GM19463 (cell line): ENCODE data around the gene CCDC50.

Experiments used
- ATAC-seq: cut with Tn5 transposase; IDR thresholded peaks from one replicate; pipeline ENCODE4 v1.9.1; 2021; ENCODE audit warnings: mild to moderate bottlenecking, moderate library complexity; ENCODE audit not compliant: unreplicated experiment

The CCDC50 gene

DNA sequence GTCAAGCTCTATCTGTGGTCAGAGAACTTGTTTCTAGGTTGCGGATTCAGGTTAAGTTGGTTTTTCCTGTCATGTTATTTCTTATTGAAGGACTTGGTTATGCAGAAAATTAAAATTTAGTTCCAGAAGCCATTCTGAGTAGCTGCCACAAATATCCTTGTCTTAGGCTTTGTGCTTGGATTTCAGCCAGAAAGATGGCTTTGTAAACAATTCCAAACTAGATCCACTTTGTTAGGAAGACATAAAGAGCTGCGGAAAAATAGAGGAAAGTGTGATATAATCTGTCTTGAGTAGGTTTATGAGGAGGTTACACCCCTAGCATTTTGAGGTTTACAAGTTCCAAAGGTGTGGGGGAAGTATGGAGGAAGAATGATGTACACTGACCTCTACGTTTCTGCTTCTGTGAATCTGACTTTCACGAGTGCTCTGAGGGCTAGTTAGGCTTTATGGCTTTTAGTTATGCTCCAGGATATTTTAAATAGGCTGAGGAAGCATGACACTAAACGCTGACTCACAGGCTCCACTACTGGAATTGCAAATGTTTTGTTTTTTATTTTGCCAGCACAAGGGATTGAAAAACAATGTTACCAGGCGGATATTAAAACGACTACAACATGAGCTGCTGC is 47.4 kb downstream of the CCDC50 start:
- no peak for ATAC-seq

DNA sequence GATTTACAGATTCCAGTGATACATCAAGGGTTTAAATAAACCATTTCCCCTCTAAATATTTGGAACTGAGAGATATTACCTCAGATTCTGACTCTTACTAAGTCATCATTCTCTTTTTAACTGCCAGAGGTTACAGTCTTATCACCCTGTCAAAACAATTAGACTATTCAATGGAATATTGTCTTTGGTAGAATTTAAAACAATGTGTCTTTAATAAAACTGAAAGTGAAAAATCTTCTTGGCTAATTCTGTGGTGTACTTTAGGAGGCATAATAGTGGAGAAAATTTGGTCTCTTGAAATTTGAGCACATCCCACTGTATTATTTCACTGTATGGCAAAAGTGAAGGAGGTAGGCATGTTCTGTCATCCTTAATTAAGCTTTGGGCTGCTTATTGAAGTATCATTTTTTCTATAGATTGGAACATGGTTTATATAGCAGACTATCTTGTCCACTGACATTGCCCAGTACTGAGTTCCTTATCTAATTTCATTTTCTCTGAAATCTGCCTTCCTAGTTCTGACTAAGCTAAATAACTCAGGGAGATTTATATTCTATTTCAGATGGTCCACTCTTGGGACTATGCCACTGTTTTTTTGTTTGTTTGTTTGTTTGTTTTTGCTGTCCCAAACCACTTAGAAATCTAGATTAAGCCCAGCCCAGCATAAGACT is 49.1 kb downstream of the CCDC50 start:
- ATAC-seq: peak; percentile 51

DNA sequence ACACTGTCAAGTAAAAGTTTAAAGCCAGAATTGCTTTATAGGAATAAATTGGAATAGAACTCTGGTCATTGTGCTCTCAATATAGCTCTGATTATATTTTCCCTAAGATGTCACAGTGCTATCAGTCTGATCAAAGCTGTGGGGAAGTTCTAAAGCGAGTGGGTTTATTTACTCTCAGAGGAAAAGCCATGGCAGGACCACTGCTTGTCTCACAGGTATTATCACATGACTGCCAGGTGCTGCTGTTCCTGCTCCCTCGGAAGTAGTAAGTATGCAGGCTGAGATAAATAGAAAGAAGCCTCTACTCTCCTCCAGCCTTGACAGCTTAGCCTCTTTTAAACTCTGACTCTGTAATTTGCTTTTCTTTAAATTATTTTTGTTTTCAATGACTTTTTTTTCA is 50.3 kb downstream of the CCDC50 start:
- ATAC-seq: no peak

DNA sequence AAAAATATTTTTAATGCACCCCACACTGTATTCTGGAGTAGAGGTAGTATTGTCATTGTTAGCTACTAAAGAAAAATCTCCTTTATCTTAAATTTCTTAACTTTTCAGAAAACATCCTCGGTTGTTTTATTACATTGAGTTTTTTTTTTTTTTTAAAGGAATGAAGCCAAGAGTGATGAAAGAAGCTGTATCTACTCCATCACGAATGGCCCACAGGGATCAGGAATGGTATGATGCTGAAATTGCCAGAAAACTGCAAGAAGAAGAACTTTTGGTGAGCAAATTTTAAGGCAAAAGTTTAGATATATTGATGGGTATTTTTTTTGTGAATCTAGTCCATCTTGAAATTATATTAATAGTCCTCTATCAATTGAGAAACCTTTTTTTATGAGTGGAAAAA is 50.8 kb downstream of the CCDC50 start:
- no peak for ATAC-seq

DNA sequence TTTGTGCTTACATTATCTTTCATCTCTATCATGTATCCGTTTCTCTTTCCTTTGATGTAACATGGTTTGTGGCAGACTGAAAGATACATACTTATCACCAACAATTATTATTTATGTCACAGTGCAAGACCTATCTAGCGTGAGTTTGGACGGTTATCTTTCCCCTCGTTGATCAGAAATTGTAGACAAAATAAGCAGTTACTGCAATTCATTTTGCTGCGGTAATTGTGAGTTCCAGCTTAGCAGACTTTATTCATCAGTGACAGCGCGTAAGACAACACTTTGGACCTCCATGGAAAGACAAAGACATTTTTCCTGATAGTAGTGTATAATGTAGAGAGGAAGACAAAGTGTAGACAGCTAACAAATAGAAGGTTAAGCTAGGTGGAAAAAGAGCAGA is 52.1 kb downstream of the CCDC50 start:
- ATAC-seq: no peak

DNA sequence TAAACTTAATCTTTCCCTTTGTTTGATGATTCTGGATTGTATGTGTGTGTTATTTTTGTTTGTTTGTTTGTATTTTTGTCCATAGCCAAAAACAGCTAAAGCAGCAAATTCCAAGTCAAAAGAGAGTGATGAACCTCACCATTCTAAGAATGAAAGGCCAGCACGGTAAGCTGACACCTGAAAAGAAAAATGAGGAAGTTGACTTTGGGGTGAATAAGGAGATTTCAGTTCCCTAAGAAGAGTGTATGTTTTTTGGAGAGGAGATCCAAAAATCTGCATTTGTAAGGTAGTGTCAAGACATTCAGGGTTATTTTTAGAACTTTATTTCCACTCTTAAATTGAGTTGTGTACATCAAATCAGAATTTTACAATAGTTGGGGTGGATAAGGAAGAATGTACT is 53.5 kb downstream of the CCDC50 start:
- ATAC-seq: no peak

DNA sequence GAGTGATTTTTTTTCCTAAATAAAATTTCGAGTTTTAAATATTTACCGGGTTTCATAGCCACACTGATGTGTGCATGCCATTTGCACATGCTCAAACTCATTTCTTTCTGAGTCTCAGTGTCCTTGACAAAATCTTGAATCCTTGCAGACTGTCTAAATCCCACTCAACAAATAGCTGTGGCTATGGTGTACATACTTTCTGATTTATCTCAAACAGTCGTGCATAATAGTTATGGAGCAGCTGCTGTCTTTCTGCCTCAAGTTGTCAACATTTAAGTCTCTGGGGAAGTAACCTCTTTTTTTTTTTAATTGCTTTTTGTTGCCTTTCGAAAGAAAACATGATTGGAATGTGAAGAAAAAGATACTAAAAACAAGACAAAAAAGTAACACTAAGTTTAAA is 53.9 kb downstream of the CCDC50 start:
- no peak for ATAC-seq

DNA sequence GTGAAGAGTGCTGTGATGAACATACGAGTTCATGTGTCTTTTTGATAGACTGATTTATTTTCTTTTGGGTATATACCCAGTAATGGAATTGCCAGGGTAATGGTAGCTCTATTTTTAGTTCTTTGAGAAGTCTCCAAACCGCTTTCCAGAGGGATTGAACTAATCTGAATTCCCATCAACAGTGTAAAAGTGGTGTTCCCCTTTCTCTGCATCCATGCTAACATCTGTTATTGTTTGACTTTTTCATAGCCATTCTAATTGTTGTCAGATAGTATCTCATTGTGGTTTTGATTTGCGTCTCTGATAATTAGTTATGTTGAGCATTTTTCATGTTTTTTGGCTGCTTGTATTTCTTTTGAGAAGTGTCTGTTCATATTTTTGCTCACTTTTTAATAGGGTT is 55.9 kb downstream of the CCDC50 start:
- no peak for ATAC-seq

DNA sequence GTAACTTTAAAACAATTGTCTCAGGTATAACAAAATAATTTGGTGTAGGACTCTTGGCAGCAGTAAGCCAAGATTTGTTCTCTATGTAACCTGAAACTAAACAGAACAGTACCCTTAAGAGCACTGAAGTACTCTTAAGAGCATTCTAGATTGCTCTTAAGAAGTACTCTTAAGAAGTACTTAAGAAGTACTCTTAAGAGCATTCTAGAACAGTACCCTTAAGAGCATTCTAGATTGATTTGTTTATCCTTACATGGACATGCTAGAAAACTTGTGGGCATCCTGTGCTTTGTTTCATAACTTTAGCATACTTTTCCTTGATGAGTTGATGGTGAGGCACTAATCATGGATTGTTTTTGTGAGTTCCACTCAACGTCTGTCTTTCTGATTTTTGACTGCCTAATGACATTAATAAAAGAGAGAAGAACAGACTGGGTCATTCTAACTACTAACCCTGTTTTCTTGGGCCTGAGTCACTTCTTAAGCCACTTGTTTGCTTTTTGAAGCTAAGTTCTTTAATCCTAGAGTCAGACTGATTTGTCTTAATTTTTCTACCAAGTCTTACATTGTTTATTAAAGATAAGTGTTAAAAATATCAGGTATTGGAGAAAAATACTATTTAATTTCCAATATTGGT is 58.4 kb downstream of the CCDC50 start:
- no peak for ATAC-seq

DNA sequence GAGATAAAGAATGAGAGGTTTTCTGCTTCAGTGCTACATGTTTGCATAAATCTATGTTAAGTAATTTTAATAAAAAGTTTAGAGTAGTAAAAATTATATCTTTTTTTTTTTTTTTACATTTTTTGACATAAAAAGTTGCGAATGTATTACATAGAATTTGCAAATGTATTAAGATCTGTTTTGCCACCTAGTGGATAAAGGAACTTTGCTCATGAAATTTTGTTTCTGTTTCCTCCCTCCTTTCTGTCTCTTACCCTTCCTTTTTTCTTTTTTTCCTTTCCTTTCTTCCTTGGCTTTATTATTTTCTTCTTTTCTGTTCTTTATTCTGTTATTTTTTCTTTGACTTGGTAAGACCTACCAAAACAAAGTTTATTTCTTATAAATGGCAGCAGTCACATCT is 59.6 kb downstream of the CCDC50 start:
- no peak for ATAC-seq

DNA sequence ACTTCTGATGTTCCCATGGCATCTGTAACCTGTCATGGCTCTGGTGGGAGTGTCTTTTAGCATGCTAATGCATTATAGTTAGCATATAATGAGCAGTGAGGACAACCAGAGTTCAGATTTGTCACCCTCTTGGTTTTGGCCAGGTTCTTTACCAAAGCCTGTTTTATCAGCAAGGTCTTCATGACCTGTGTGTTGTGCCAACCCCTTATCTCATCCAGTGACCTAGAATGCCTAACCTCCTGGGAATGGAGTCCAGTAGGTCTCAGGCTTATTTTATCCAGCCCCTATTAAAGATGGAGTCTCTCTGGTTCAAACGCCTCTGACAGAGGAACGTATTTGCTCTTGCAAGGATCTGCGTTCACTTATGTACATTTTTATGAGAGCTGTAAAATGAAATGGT is 61.4 kb downstream of the CCDC50 start:
- no peak for ATAC-seq

DNA sequence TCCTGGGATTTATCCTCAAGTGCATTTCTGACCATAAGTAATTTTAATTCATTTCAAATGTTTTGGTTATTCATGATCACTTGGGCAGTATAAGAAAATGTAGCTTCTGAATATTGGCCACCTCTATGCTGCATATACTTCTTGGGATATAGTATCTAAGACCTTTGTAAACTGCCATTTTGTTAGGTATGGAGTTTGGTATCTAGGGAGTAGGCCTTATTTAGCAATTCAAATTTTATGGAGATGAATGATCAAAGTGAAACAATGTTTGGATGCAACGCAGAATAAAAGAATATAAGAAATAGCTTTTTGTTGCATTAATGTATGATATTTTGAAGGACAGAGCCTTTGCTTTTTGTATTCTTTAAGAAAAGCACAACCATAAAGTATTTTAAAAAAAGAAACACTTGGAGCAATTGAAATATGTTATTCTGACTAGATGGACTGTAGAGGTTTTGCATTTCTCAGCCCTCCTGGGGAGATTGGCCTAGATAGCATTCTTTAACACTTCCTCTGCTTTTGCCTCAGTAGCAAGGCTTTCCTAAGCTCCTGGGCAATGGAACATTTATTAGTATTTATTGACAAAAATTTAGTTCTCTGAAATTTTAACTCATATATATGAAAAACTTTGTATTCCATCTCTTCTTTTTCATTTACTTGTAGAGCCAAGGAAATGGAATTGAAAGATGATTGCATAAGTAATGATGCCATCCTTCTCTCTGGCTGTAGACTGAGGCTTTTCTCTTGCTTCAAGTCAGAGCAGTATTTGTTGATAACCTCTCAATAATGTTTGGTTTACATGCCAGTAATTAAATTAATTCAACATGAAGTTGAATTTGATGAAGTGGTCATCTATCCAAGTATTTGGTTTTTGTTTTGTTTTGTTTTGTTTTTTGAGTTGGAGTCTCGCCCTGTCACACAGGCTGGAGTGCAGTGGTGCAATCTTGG is 62.9 kb downstream of the CCDC50 start:
- no peak for ATAC-seq

DNA sequence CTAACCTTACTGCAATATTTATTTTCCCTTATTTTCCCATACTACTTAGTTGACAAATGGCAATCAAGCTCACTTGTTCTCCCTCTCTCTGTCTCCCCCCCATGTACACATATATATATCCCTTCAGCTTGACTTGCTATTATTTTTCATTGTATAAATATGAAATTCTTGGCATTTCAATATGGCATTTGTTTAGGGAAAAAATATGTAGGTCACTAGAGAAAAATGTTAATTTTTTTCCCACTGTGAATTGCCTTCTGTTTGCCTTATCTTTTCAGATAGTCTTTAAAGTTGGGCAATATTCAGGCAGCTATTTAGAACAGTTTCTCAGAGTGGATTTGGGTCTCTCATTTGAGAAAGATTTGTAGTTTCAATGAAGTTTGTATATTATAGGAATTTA is 64.0 kb downstream of the CCDC50 start:
- ATAC-seq: no peak

DNA sequence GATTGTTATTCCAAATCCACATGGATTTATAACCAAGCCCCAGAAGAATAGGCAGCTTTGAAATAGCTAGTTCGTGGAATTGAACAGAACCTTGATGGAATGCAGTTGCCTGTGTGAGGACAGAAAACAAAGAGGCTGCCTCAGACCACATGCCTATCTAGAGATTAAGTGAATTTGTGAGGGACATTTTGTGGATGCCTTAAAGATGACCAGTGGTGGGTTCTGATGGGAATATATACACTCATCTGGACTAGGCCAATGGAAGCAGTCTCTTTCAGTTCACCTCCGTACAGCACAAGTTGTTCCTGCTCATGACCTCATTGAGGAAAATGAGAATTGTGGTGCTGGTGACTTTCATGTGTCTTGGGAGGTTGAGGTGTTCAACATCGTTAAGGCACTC is 68.6 kb downstream of the CCDC50 start:
- no peak for ATAC-seq

DNA sequence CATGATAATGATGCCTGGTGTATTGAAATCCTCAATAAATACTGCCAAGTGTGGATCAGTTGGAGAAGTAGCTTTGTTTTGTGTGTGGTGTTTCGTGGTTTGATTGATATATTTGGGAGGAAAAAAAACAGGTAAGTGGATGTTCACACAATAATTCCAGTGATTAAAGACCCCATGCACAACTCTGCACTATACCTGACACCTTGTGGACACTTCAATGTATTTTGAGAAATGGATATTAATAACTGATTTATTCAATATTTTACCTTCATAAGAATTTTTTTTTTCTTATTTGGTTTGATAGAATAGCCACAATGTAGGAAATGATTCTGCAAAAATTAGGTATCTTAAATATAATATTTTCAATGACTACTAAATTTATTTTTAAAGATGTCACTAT is 69.4 kb downstream of the CCDC50 start:
- no peak for ATAC-seq

DNA sequence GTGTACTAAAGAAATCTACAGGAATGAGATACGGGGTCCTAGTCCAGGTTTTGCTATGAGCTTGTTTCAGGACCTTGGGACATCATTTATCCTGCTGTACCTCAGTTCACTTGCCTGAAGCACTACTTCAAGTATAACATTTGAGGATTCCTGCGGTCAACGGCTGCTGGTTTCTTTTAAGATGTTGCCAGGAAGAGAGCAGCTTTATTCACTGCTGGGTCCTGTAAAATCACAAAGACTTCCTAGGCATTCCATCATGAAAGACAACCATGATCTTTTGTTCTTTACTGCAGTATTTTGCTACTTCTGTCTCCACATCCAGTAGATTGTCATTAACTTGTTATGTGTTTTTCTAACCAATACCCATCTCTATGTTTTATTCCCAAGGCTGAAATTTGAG is 70.7 kb downstream of the CCDC50 start:
- ATAC-seq: no peak

DNA sequence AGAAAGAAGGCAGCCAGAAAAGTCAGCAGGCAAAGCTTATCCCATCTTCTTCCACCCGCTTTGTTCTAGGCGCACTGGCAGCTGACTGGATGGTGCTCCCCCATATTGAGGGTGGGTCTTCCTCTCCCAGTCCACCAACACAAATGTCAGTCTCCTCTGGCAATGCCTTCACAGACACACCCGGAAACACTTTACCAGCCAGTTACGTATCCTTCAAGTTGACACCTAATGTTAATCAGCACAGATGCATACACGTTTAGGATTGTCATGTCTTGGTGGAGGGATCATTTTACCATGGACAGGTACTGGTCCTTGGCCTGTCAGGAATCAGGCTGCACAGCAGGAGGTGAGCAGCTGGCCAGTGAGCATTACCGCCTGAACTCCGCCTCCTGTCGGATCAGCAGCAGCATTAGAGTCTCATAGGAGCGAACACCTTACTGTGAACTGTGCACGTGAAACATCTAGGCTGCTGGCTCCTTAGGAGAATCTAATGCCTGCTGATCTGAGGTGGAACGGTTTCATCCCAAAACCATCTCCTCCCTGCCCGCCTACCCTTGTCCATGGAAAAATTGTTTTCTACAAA is 72.7 kb downstream of the CCDC50 start:
- no peak for ATAC-seq

DNA sequence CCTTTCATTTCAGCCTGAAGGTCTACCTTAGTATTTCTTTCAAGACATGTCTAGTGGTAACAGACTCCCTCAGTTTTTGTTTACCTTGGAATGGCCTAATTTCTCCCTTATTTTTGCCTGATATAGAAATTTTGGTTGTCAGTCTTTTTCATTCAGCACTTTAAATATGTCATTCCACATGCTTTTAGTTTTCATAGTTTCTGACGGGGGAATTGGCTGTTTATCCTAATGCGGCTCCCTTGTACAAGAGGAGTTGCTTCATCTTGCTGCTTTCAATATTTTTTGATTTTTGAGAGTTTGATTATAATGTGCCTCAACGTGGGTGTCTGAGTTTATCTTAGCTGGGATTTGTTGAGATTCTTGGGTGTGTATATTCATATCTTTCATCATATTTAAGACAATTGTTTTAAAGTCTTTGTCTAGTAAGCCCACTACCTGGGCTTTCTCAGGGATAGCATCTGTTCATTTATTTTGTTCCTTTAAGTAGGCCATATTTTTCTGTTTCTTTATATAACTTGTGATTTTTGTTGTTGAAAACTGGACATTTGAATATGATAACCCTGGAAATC is 80.7 kb downstream of the CCDC50 start:
- no peak for ATAC-seq

DNA sequence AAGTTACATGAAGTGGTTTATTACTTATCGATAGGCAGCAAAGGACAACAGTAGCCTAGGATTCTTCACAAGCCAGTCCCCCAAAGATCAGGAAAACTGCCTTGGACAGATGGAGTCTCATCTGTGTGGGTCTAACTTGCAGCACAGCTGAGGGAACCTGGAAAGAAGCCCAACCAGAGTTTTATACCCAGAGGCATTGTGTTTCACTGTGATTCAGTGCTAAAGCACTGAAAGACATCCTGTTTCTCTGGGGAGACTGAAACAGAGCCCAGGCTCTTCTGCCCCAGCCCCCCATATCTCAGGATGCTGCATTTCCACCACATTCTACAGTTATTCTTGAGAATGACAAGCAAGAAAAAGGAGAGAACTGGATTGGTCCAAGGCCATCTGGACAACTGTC is 83.6 kb downstream of the CCDC50 start:
- no peak for ATAC-seq

DNA sequence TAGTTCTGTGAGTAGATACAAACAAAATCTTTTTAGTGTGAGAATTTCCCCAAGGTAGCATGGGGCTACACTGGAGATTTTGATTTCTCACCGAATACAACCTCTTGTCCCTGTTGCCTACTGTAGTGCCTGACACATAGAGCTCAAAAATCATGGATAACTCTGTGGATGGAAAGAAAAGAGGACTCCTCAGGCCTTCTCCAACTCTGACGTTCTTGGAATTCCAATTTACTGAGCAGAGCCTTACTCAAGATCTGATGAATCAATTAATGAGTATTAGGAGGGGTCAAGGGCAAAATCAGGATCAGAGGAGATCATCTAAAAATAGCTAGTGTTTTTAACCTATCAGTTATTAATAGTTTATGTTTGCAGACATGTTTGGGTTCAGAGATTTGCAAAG is 85.1 kb downstream of the CCDC50 start:
- no peak for ATAC-seq

DNA sequence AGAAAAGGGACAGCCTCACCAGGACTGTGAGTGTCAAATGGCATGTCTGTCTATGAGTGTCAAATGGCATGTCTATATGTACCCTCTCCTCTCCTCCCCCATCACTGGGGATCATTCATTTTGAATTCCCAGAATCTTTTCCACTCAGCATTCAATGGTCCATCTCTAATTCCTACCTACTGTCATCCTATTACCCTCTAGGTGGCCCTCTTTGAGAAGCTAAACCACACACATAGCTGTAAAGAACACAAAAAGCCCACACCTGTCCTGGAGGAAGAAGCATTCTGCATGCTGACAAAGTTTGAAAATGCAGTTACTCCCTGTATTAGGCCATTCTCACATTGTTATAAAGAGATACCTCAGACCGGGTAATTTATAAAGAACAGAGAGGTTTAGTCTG is 85.5 kb downstream of the CCDC50 start:
- ATAC-seq: no peak
